GM23338 (cell line): ENCODE measurements around the gene ST3GAL2. TPM values are rescaled to one million over a fixed set of nuclear protein-coding genes. Genes with fewer than 3 reads are reported as not detected.
A peak's percentile ranks its signal among the peaks of the same experiment; 100 is the strongest.

Experiments used
- ATAC-seq: fragments of 200-7000 bp; cut with Tn5 transposase; 3 replicates; pipeline ENCODE4 v1.9.1; 2020
- DNase-seq: peaks from one replicate; pipeline ENCODE4 v3.0.0-alpha.2; 2015; ENCODE audit warnings: low spot score
- H2AFZ ChIP-seq: fragments of 200-600 bp; sonication (generic); 2 replicates; pipeline ENCODE4 v1.8.0; 2016; ENCODE audit warnings: antibody characterized with exemption, mild to moderate bottlenecking, moderate library complexity
- H3F3A ChIP-seq: fragments of 200-600 bp; sonication (generic); replicated peaks from 2 replicates; pipeline ENCODE4 v1.8.0; 2017; ENCODE audit warnings: antibody characterized with exemption, mixed run types, low read depth
- H3K27ac ChIP-seq: fragments of 200-600 bp; sonication (generic); 2 replicates; pipeline ENCODE4 v1.6.1; 2016; ENCODE audit warnings: low read depth
- H3K27me3 ChIP-seq: fragments of 200-600 bp; sonication (generic); 2 replicates; pipeline ENCODE4 v1.8.0; 2016; ENCODE audit warnings: mild to moderate bottlenecking, mixed run types, moderate library complexity; ENCODE audit not compliant: insufficient read depth
- H3K36me3 ChIP-seq: fragments of 200-600 bp; sonication (generic); 2 replicates; pipeline ENCODE4 v1.8.0; 2016; ENCODE audit warnings: mild to moderate bottlenecking; ENCODE audit not compliant: insufficient read depth
- H3K4me1 ChIP-seq: fragments of 200-600 bp; sonication (generic); 2 replicates; pipeline ENCODE4 v1.8.0; 2016; ENCODE audit warnings: mild to moderate bottlenecking, moderate library complexity; ENCODE audit not compliant: insufficient read depth
- H3K4me2 ChIP-seq: fragments of 200-600 bp; sonication (generic); 2 replicates; pipeline ENCODE4 v1.7.1; 2017; ENCODE audit warnings: mixed run types
- H3K4me3 ChIP-seq: fragments of 200-600 bp; sonication (generic); 2 replicates; pipeline ENCODE4 v1.6.1; 2016; ENCODE audit warnings: mixed run types
- H3K79me2 ChIP-seq: fragments of 200-600 bp; sonication (generic); replicated peaks from 2 replicates; pipeline ENCODE4 v1.8.0; 2017; ENCODE audit warnings: mild to moderate bottlenecking; ENCODE audit not compliant: insufficient read depth
- H3K9me2 ChIP-seq: fragments of 200-600 bp; sonication (generic); 2 replicates; pipeline ENCODE4 v1.8.0; 2017; ENCODE audit not compliant: insufficient read depth
- H4K20me1 ChIP-seq: fragments of 200-600 bp; sonication (generic); replicated peaks from 2 replicates; pipeline ENCODE4 v1.8.0; 2017; ENCODE audit warnings: mild to moderate bottlenecking; ENCODE audit not compliant: insufficient read depth
- H3K27ac Mint-ChIP-seq: 2 replicates; pipeline ENCODE4 v1.8.0; 2020; ENCODE audit warnings: inconsistent platforms, mild to moderate bottlenecking, moderate library complexity, mixed read lengths
- H3K27me3 Mint-ChIP-seq: 3 replicates; pipeline ENCODE4 v1.8.0; 2022; ENCODE audit warnings: low read depth, mild to moderate bottlenecking, moderate library complexity, mixed read lengths, inconsistent platforms; ENCODE audit not compliant: insufficient read depth, poor library complexity
- H3K36me3 Mint-ChIP-seq: 3 replicates; pipeline ENCODE4 v1.8.0; 2021; ENCODE audit warnings: low read depth, mild to moderate bottlenecking, inconsistent platforms, moderate library complexity, mixed read lengths
- H3K4me1 Mint-ChIP-seq: 3 replicates; pipeline ENCODE4 v1.8.0; 2020; ENCODE audit warnings: mild to moderate bottlenecking, inconsistent platforms, mixed read lengths
- H3K4me3 Mint-ChIP-seq: 3 replicates; pipeline ENCODE4 v1.8.0; 2021; ENCODE audit warnings: moderate library complexity, mild to moderate bottlenecking, inconsistent platforms, mixed read lengths
- H3K9me3 Mint-ChIP-seq: 3 replicates; pipeline ENCODE4 v1.8.0; 2020; ENCODE audit warnings: moderate library complexity, mild to moderate bottlenecking, inconsistent platforms, mixed read lengths
- CREB1 ChIP-seq: fragments of 250-450 bp; sonication (Bioruptor Pico); IDR thresholded peaks from 2 replicates; pipeline ENCODE4 v1.5.0; 2020; ENCODE audit warnings: low read depth, mild to moderate bottlenecking, moderate library complexity
- EZH2 ChIP-seq: fragments of 200-600 bp; sonication (generic); IDR thresholded peaks from one replicate; pipeline ENCODE4 v1.8.0; 2017; ENCODE audit warnings: antibody characterized with exemption, mild to moderate bottlenecking, low read depth; ENCODE audit not compliant: unreplicated experiment
- EZH2phosphoT487 ChIP-seq: fragments of 200-600 bp; sonication (generic); IDR thresholded peaks from one replicate; pipeline ENCODE4 v1.8.1; 2018; ENCODE audit warnings: antibody characterized with exemption; ENCODE audit not compliant: unreplicated experiment
- JUNB ChIP-seq: IDR thresholded peaks from one replicate; pipeline ENCODE4 v1.6.1; 2016; ENCODE audit warnings: antibody characterized with exemption; ENCODE audit not compliant: unreplicated experiment
- NANOG ChIP-seq: IDR thresholded peaks from 2 replicates; pipeline ENCODE4 v1.6.1; 2016; ENCODE audit warnings: antibody characterized with exemption, borderline replicate concordance
- POLR2AphosphoS5 ChIP-seq: IDR thresholded peaks from 2 replicates; pipeline ENCODE4 v1.6.1; 2016; ENCODE audit warnings: antibody characterized with exemption, low read depth
- REST ChIP-seq: IDR thresholded peaks from one replicate; pipeline ENCODE4 v1.6.1; 2018; ENCODE audit warnings: antibody characterized with exemption; ENCODE audit not compliant: unreplicated experiment
- STAT1 ChIP-seq: IDR thresholded peaks from one replicate; pipeline ENCODE4 v1.6.1; 2016; ENCODE audit warnings: antibody characterized with exemption; ENCODE audit not compliant: unreplicated experiment
- ZNF114 ChIP-seq: fragments of 250-450 bp; sonication (Bioruptor Pico); IDR thresholded peaks from 2 replicates; pipeline ENCODE4 v1.5.0; 2020; ENCODE audit warnings: mild to moderate bottlenecking, moderate library complexity
- ZNF331 ChIP-seq: fragments of 250-450 bp; sonication (Bioruptor Pico); IDR thresholded peaks from 2 replicates; pipeline ENCODE4 v1.5.0; 2020; ENCODE audit warnings: low read depth, mild to moderate bottlenecking, moderate library complexity
- polyA plus RNA-seq: library from polyadenylated mRNA; unstranded; fragments of >200 nt; fragmentation: Nextera tagmentation; extraction: Ambion mirVana; gene quantifications from 2 replicates; pipeline ENCODE4 v1.2.1, GENCODE V29; 2016
- total RNA-seq: library from RNA; depleted of rRNA; stranded (reverse); fragments of >200 nt; shearing (Covaris generic); gene quantifications from 2 replicates; pipeline ENCODE4 v1.2.3, GENCODE V29; 2014
- TF ChIP-seq, protein P1 (sequence below): IDR thresholded peaks from 2 replicates; pipeline ENCODE4 v1.6.1; 2016; ENCODE audit warnings: antibody characterized with exemption
- TF ChIP-seq, protein P2 (sequence below), 2 experiments: fragments of 200-600 bp in 1 of 2; sonication (generic) in 1 of 2; conservative IDR thresholded peaks; 2 replicates each; pipeline versions ENCODE4 v1.5.1 to v1.6.1; 2016 to 2017; ENCODE audit warnings: antibody characterized with exemption in 2 of 2, low read depth in 2 of 2, mild to moderate bottlenecking in 2 of 2, moderate library complexity in 1 of 2
- TF ChIP-seq, protein P3 (sequence below): fragments of 250-450 bp; sonication (Bioruptor Pico); IDR thresholded peaks from 2 replicates; pipeline ENCODE4 v1.5.0; 2020; ENCODE audit warnings: mild to moderate bottlenecking, moderate library complexity

Gene ST3GAL2
- total and polyA plus RNA-seq, 2 experiments from 2014 or later: 12.3 to 39.8 TPM

GRCh38 chr16:70470141-70470926 lies 31.4 kb upstream of the ST3GAL2 start:
- Mint-ChIP-seq H3K36me3 (no peaks in the 10 kb centered on the region; the same call in 2 of the 3 replicates), H3K27ac (peak overlapping the region; percentile 50; the same call in 1 of the 2 replicates), H3K4me3 (no peak overlapping the region), H3K9me3 (no peaks in the 10 kb centered on the region), H3K27me3 (peaks cover 6% of the 10 kb centered on the region), H3K4me1 (peaks cover 4% of the 10 kb centered on the region; the same call in 2 of the 3 replicates)
- no peak overlapping the region for H2AFZ ChIP-seq
- H3K27me3 ChIP-seq: no peaks in the 10 kb centered on the region
- no peaks in the 10 kb centered on the region for H3K79me2 ChIP-seq
- ATAC-seq (no peak), DNase-seq (no peak)
- no peaks in the 10 kb centered on the region for H3K36me3 ChIP-seq
- H3K4me1 ChIP-seq: no peaks in the 10 kb centered on the region
- no peaks in the 10 kb centered on the region for H4K20me1 ChIP-seq
- H3K4me2 ChIP-seq: no peak overlapping the region
- no peaks in the 10 kb centered on the region for H3F3A ChIP-seq
- no peaks in the 10 kb centered on the region for H3K9me2 ChIP-seq
- TF ChIP-seq NANOG: no peak
- no peak for TF ChIP-seq EZH2phosphoT487
- TF ChIP-seq, protein P1, sequence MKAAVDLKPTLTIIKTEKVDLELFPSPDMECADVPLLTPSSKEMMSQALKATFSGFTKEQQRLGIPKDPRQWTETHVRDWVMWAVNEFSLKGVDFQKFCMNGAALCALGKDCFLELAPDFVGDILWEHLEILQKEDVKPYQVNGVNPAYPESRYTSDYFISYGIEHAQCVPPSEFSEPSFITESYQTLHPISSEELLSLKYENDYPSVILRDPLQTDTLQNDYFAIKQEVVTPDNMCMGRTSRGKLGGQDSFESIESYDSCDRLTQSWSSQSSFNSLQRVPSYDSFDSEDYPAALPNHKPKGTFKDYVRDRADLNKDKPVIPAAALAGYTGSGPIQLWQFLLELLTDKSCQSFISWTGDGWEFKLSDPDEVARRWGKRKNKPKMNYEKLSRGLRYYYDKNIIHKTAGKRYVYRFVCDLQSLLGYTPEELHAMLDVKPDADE: no peak
- no peak for TF ChIP-seq STAT1
- no peak for TF ChIP-seq POLR2AphosphoS5
- TF ChIP-seq ZNF331: no peak
- TF ChIP-seq, protein P2, sequence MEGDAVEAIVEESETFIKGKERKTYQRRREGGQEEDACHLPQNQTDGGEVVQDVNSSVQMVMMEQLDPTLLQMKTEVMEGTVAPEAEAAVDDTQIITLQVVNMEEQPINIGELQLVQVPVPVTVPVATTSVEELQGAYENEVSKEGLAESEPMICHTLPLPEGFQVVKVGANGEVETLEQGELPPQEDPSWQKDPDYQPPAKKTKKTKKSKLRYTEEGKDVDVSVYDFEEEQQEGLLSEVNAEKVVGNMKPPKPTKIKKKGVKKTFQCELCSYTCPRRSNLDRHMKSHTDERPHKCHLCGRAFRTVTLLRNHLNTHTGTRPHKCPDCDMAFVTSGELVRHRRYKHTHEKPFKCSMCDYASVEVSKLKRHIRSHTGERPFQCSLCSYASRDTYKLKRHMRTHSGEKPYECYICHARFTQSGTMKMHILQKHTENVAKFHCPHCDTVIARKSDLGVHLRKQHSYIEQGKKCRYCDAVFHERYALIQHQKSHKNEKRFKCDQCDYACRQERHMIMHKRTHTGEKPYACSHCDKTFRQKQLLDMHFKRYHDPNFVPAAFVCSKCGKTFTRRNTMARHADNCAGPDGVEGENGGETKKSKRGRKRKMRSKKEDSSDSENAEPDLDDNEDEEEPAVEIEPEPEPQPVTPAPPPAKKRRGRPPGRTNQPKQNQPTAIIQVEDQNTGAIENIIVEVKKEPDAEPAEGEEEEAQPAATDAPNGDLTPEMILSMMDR (conservative IDR thresholded peaks at IDR 0.05; ENCODE audit: low read depth in 2 of 2): no peak
- TF ChIP-seq JUNB: no peak
- no peak for TF ChIP-seq REST
- TF ChIP-seq EZH2: no peak
- TF ChIP-seq CREB1 (CRISPR knock-in tag): no peak
- no peak for TF ChIP-seq ZNF114 (CRISPR knock-in tag)
- TF ChIP-seq, protein P3, sequence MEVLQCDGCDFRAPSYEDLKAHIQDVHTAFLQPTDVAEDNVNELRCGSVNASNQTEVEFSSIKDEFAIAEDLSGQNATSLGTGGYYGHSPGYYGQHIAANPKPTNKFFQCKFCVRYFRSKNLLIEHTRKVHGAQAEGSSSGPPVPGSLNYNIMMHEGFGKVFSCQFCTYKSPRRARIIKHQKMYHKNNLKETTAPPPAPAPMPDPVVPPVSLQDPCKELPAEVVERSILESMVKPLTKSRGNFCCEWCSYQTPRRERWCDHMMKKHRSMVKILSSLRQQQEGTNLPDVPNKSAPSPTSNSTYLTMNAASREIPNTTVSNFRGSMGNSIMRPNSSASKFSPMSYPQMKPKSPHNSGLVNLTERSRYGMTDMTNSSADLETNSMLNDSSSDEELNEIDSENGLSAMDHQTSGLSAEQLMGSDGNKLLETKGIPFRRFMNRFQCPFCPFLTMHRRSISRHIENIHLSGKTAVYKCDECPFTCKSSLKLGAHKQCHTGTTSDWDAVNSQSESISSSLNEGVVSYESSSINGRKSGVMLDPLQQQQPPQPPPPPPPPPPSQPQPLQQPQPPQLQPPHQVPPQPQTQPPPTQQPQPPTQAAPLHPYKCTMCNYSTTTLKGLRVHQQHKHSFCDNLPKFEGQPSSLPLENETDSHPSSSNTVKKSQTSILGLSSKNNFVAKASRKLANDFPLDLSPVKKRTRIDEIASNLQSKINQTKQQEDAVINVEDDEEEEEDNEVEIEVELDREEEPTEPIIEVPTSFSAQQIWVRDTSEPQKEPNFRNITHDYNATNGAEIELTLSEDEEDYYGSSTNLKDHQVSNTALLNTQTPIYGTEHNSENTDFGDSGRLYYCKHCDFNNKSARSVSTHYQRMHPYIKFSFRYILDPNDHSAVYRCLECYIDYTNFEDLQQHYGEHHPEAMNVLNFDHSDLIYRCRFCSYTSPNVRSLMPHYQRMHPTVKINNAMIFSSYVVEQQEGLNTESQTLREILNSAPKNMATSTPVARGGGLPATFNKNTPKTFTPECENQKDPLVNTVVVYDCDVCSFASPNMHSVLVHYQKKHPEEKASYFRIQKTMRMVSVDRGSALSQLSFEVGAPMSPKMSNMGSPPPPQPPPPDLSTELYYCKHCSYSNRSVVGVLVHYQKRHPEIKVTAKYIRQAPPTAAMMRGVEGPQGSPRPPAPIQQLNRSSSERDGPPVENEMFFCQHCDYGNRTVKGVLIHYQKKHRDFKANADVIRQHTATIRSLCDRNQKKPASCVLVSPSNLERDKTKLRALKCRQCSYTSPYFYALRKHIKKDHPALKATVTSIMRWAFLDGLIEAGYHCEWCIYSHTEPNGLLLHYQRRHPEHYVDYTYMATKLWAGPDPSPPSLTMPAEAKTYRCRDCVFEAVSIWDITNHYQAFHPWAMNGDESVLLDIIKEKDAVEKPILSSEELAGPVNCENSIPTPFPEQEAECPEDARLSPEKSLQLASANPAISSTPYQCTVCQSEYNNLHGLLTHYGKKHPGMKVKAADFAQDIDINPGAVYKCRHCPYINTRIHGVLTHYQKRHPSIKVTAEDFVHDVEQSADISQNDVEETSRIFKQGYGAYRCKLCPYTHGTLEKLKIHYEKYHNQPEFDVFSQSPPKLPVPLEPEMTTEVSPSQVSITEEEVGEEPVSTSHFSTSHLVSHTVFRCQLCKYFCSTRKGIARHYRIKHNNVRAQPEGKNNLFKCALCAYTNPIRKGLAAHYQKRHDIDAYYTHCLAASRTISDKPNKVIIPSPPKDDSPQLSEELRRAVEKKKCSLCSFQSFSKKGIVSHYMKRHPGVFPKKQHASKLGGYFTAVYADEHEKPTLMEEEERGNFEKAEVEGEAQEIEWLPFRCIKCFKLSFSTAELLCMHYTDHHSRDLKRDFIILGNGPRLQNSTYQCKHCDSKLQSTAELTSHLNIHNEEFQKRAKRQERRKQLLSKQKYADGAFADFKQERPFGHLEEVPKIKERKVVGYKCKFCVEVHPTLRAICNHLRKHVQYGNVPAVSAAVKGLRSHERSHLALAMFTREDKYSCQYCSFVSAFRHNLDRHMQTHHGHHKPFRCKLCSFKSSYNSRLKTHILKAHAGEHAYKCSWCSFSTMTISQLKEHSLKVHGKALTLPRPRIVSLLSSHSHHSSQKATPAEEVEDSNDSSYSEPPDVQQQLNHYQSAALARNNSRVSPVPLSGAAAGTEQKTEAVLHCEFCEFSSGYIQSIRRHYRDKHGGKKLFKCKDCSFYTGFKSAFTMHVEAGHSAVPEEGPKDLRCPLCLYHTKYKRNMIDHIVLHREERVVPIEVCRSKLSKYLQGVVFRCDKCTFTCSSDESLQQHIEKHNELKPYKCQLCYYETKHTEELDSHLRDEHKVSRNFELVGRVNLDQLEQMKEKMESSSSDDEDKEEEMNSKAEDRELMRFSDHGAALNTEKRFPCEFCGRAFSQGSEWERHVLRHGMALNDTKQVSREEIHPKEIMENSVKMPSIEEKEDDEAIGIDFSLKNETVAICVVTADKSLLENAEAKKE (CRISPR knock-in tag): no peak
- H3K4me3 ChIP-seq: no peak overlapping the region
- no peak overlapping the region for H3K27ac ChIP-seq
